ENCODE data around the gene SPATS1.

The SPATS1 gene, protein sequence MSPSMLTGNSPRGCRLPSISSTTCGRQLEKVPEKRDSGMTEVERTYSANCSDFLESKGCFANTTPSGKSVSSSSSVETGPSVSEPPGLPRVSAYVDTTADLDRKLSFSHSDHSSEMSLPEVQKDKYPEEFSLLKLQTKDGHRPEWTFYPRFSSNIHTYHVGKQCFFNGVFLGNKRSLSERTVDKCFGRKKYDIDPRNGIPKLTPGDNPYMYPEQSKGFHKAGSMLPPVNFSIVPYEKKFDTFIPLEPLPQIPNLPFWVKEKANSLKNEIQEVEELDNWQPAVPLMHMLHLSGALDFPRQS

DNA sequence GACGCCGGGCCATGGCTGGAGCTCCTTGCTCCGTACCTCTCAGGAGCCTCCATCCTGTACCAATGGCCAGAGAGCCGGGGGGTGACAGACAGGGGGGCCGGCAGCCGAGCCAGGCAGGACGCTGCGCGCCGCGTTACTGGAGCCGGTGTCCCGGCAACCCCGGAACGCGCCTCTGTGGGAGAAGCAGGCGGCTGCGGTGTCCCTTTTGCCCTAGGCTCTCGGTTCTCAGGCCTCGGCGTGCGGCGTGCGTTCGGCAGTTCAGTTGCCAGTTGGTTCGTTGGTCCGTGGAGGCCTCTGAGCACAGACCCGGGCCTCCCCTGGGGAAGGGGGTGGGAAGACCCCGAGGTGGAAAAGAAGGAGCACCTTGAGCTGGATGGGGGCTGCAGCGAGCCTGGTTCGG is at the start of gene SPATS1:
Gene SPATS1 (plus strand): TSS at position 162 of the 400 bp plus-strand sequence. CDS start 446 bp downstream, outside the sequence.
- DNase-seq: no peak

- DNase-seq: no peak
Measured at GRCh38 chr6:44292661-44293365, 49.6 kb upstream of the SPATS1 start.

DNA sequence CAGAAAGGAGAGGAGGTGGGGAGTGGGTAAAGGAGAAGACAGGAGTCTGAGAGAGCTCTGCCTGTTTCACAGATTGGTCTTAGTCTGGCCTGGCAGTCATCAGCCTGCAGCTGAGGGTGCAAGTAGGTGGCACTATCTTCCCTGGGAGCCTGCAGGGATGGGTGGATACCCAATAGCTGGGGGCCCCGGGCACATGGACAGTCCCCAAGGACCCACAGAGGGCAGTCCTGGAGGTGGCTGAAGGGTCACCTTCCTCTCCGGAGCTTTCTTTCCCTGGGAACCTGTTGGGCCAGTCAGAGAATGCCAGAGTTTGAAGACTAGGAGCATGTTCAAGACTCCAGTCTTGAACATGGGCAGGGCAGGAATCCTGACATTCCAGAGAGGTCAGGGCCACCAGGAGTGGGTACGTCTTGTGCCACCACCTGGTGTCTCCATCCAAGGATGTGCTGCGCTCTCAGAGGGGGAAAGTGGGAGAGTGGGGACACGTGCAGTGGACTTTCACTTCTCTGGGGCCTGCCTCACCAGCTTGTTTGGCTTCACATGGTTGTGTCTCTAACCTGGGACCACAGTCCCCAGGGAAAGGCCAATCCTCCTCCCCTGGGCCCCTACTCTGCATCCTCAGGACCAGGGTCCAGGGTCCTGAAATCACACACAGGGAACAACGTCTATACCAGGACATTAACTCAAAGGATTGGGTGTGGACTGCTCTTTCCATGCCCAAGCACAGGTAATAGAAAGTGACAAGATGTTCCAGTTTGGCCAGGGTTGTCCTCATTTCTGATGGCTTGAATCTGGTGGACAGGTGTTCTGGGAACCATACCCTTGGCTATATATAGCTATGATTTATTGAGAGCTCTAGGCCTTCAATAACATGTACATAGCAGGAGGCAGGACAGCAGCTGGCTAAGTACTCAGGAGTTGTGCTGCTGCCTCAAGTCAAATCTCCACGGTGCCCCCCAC is 47.3 kb upstream of the SPATS1 start:
- no peak for DNase-seq

- peak; percentile 50 for DNase-seq
Measured at GRCh38 chr6:44297063-44298038, 45.1 kb upstream of the SPATS1 start.

DNA sequence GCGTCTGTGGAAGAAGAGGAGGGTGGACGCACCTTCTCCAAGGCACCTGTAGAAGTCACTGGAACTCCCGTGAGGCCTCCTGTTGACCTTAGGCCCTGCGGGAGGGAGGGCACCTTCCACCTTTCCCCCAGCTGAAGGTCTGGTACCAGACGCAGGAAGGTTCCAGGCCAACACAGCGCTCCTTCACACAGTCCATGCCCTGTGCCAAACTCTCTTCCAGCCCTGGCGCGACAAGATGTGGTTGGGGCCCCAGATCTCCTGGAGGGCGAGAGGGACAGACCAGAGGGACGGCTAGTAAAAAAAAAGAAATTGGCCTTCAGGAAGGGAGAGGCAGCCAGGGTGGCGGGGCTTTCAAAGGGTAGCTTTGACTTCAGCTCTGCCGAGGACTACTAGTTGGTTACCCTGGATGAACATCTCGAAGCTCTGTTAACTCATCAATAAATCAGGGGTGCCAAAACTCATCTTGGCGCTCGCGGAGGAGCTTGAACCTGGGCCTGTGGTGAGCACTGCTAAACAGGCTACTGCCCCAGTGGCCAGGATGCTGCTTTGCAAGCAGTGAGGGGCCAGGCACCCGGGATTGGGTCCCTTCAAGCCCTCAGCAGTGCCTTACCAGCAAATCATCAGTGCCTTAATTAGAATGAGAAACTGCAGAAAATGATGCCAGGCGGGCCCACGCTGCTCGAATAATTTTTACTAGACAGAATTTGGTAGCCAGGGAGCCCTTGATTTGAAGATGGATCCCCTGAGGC is 44.2 kb upstream of the SPATS1 start:
- DNase-seq: no peak

DNA sequence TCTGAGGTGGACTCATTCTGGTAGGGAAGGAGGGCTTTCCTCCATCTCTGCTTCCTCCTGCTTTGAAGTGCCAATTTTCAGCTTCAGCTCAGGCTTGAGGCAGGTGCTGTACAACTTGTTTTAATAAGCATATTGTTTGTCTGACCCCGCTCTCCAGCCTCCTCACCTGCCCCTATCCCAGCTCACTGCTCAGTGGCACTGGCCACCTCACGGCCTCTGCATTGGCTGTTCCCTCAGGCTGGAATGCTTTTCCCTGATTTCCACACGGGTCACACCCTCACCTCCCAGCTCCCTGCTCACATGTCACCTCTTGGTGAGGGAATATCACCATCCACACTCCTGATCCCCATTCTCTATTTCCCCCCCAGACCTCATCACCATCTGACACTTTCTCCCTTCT is 43.6 kb upstream of the SPATS1 start:
- DNase-seq: no peak

- no peak for DNase-seq
Measured at GRCh38 chr6:44300292-44300823, 42.1 kb upstream of the SPATS1 start.

GRCh38 chr6:44301106-44301505 is 41.3 kb upstream of the SPATS1 start:
- no peak for DNase-seq

DNA sequence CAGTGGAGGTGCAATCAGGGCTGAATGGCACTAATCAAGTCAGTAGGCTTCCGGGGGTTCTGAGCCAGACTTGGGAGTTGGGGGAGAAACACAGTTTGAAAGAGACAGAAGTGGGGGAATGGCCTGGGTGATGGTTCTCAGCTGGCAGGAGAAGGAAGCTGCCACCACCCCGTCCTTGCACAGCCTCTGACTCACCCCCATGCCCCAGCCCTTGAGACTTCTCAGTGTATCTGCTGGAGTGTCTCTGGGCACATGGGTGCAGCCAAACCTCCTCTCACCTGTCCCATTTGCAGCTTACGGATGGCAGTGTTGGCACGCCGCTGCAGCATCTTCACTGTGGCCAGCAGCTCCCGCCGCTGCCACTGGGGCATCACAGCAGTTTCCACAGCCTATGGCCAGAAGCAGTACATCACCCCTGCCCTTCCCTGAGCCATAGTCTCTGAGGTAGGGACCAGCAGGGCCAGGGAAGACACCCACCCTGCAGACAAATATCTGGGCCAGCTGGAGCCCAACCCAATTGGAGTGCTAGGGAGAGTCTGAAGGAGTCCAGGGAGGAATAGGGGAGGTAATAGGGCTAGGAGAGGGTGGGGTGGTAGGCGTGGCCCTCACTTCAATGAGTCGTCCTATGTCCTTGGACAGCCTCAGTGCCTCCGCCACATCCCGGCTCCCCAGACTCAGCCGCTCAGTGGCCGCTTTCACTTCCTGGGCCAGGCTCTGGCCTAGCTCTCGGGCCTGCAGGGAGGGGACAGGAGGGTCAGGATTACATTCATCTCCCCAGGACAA is 40.5 kb upstream of the SPATS1 start:
- DNase-seq: no peak

GRCh38 chr6:44302856-44303255 is 39.6 kb upstream of the SPATS1 start:
- DNase-seq: no peak

DNA sequence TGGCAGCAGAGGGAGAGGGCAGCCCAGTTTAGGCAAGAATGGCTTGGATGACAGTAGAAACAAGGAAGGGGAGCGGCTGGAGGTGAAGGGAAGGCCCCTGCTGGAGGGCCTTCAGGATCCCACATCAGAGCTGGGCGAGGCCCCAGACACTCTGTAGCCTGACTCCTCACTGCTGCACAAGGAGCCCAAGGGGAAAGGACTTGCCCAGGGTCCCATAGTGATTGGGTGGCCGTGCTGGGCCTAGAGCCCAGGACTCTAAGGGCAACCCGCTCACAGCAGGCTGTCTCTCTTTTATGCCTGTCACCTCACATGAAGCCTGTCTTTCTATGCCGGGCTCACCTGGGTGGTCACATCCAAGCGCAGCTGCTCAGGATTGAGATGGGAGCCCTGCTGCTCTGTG is 38.6 kb upstream of the SPATS1 start:
- no peak for DNase-seq

DNA sequence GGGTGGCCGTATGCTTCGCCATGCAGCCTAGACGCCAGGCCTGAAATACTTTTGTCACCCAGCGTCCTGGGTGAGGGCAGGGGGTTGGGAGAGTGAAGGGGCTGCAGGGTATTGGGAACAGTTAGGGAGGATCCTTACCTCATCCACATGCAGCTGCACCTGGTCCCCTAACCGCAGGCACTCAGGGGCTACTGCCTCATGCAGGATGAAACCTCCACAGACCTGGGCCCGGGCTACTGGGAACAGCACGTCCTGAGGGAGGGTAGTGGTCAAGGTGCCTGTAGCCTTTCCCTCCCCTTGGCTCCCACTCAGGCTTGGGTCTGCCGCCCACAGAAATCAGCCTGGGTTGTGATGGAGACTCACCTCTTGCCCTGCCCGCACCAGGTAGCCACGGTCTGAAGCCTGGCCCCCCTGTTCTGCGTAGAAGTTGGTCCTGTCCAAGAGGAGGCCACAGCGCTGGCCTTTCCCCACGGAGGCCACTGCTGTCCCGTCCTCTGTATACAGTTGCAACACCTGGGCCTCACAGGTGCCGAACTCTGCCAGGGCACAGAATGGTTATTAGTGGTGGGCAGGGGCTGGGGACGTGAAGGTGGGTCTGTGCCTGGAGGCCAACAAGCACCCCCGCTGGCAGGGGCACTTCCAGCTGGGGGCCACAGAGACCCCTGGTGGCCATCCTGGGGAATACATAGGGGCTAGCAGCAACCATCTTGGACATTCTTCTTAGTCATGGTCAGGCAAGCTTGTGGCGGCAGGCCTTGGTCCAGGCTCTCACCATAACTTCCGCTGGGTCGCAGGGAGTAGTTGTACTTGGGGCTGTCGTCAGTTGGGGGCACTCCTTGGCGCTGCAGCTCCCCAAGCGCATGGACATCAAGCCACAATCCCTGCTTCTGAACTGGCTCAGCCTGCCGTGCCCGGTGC is 37.9 kb upstream of the SPATS1 start:
- DNase-seq: peak; percentile 21 to 37

- no peak for DNase-seq
Measured at GRCh38 chr6:44305200-44305725, 37.2 kb upstream of the SPATS1 start.

DNA sequence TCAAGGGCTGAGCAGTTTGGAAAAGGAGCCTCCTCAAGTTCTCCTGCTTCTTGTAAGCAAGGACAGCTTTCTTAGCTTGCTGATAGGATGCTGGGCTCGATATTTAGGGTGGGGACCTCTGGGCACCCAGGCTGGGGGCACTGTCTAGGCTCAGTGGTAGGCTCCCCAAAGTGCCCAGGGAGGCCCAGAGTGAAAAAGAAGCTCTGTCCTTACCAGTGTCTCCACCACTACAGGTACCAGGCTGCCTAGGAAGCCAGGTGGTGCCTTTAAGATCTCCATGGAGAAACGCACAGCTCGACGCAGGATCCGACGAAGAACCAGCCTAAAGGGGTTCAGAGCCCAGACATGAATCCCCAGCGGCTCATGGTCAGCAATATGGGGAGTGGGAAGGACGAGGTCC is 35.7 kb upstream of the SPATS1 start:
- no peak for DNase-seq

- DNase-seq: no peak
Measured at GRCh38 chr6:44307217-44307616, 35.2 kb upstream of the SPATS1 start.

DNA sequence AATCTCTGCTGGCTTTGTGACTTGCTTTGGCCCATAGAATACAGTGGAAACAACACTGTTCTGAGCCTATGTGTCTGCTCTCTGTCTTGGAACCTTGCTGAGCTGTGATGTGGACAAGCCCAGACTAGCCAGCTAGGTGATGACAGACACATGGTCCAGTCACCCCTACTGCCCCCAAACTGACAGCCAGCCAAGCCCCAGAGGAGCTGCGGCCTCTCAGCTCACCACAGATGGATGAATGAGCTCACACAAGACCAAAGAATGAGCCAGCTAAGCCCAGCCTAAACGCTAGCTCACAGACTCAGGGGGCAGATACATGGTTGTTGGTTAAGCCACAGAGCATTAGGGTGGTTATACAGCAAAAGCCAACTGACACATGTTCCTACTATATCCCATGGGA is 33.4 kb upstream of the SPATS1 start:
- DNase-seq: no peak

- no peak for DNase-seq
Measured at GRCh38 chr6:44309631-44310030, 32.8 kb upstream of the SPATS1 start.

DNA sequence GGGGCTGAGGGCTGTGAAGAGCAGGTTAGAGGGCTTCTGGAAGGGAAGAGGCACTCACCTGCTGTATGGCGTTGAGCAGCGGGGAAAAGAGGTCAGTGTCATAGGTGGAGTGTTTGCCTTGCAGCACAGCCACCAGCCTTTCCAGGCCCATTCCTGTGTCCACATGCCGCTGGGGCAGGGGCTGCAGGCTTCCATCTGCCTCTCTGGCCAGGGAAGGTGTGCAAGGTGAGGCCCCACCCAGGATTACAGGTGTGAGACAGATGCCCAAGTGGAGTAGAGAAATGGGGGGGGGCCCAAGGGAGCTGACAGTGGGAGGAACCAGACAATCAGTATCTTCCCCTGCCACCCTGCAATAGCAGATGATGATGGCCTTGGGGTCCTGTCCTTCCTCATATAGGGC is 32.2 kb upstream of the SPATS1 start:
- no peak for DNase-seq

DNA sequence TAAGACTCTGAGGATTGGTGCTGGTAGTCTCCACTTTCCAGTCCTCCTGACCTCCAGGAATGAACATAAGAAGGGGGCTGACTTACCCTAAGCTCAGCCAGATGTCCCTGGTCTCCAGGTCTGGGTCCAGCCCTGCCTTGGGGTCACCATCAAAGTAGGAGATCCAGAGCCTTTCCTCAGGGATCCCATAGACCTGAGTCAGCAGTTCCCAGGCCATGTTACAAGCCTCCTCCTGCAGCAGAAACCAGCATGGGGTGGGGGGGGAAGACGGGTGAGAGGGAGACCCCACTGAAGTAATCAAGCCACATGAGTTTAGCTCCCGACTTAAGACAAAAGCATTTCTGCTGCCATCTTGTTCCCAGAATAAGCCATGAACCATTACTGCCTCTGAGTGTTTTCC is 31.1 kb upstream of the SPATS1 start:
- DNase-seq: no peak
